ENCODE measurements around the gene AKAP6. TPM values are rescaled to one million over a fixed set of nuclear protein-coding genes. Genes with fewer than 3 reads are reported as not detected.

The AKAP6 gene
- polyA plus RNA-seq (ENCODE audit: insufficient read length) = 67.7 TPM

GRCh38 chr14:32329146-32329545 lies at the start of gene AKAP6:
TSS of gene AKAP6 (plus strand) at chr14:32329298. CDS start at chr14:32433494, 104,196 bp downstream.
- peak; percentile 46 for DNase-seq

GRCh38 chr14:32286602-32287001 lies 42.5 kb upstream of the AKAP6 start:
- DNase-seq = no peak

GRCh38 chr14:32296366-32296765 lies 32.7 kb upstream of the AKAP6 start:
- DNase-seq = no peak

GRCh38 chr14:32298346-32298745 lies 30.8 kb upstream of the AKAP6 start:
- DNase-seq = no peak

GRCh38 chr14:32300136-32300535 lies 29.0 kb upstream of the AKAP6 start:
- no peak for DNase-seq

GRCh38 chr14:32303865-32304264 lies 25.2 kb upstream of the AKAP6 start:
- DNase-seq = no peak

GRCh38 chr14:32304296-32304695 lies 24.8 kb upstream of the AKAP6 start:
- DNase-seq = no peak

GRCh38 chr14:32306549-32306948 lies 22.5 kb upstream of the AKAP6 start:
- DNase-seq = no peak

- no peak for DNase-seq
Measured at GRCh38 chr14:32307881-32308582, 21.1 kb upstream of the AKAP6 start.

GRCh38 chr14:32310876-32311275 lies 18.2 kb upstream of the AKAP6 start:
- no peak for DNase-seq

- DNase-seq = no peak
Measured at GRCh38 chr14:32311294-32312009, 17.6 kb upstream of the AKAP6 start.

- DNase-seq = no peak
Measured at GRCh38 chr14:32312010-32312331, 17.1 kb upstream of the AKAP6 start.

GRCh38 chr14:32313844-32314376 lies 15.2 kb upstream of the AKAP6 start:
- no peak for DNase-seq

GRCh38 chr14:32318087-32318795 lies 10.9 kb upstream of the AKAP6 start:
- no peak for DNase-seq

- DNase-seq = no peak
Measured at GRCh38 chr14:32319368-32320049, 9.6 kb upstream of the AKAP6 start.

- DNase-seq = no peak
Measured at GRCh38 chr14:32324601-32325000, 4.5 kb upstream of the AKAP6 start.

GRCh38 chr14:32327255-32327961 lies 1.7 kb upstream of the AKAP6 start:
- no peak for DNase-seq

GRCh38 chr14:32329690-32330285 lies 690 bp downstream of the AKAP6 start:
- no peak for DNase-seq

GRCh38 chr14:32330351-32331111 lies 1.4 kb downstream of the AKAP6 start:
- no peak for DNase-seq

GRCh38 chr14:32331206-32331605 lies 2.1 kb downstream of the AKAP6 start:
- DNase-seq = no peak

All from hindlimb muscle (tissue), 1 donor.